Neural crest cell (in vitro differentiated cells): ENCODE results near the gene CXXC5. TPM values are rescaled to one million over a fixed set of nuclear protein-coding genes. Genes with fewer than 3 reads are reported as not detected.

Experiments used
- DNase-seq: peaks from one replicate; pipeline ENCODE4 v3.0.0; 2021; ENCODE audit warnings: low read depth, mixed read lengths, low spot score
- H3K27ac Mint-ChIP-seq: one replicate; pipeline ENCODE4 v1.8.0; 2021; ENCODE audit warnings: mild to moderate bottlenecking, mixed read lengths; ENCODE audit not compliant: unreplicated experiment
- H3K27me3 Mint-ChIP-seq: 2 replicates; pipeline ENCODE4 v1.8.0; 2021; ENCODE audit warnings: low read depth, mild to moderate bottlenecking, mixed read lengths
- H3K36me3 Mint-ChIP-seq: 2 replicates; pipeline ENCODE4 v1.8.0; 2021; ENCODE audit warnings: low read depth, mild to moderate bottlenecking, mixed read lengths
- H3K4me1 Mint-ChIP-seq: 2 replicates; pipeline ENCODE4 v1.8.0; 2021; ENCODE audit warnings: mixed read lengths
- H3K4me3 Mint-ChIP-seq: one replicate; pipeline ENCODE4 v1.8.0; 2021; ENCODE audit warnings: mild to moderate bottlenecking, mixed read lengths
- H3K9me3 Mint-ChIP-seq: 2 replicates; pipeline ENCODE4 v1.8.0; 2021; ENCODE audit warnings: mixed read lengths
- total RNA-seq: library from RNA; stranded (reverse); gene quantifications from 2 replicates; pipeline ENCODE4 v1.2.1, GENCODE V29; 2021
- TF ChIP-seq, protein P1 (sequence below): fragments of 200-600 bp; sonication (generic); conservative IDR thresholded peaks from 2 replicates; pipeline ENCODE4 v1.5.0; 2021; ENCODE audit warnings: antibody characterized with exemption, mild to moderate bottlenecking

Gene CXXC5
- total RNA-seq, 1 donor from 2014 or later: 30.4 TPM

DNA sequence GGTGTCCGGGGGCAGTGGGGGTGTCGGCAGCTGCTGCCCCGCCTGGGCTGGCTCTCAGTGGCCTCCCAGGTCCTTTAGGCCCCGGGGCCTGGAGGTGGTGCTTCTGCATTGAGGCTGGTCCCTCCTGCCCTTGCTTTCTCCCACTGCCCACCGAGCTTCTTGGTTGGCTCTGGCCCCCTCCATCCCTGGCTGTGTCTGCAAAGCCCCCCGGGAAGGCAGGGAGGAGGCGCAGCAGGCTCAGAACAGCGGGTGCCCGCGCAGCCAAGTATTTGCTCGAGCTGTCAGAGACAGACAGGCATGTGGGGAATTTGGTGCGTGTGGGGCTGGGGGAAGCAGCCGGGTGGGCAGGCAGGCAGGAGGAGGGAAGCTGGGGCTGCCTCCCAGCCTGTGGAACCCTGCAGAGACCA is 11.5 kb downstream of the CXXC5 start:
- no peak for DNase-seq
- Mint-ChIP-seq H3K4me1 (peaks cover 55% of the 10 kb centered on the region), H3K27ac (no peak overlapping the region), H3K27me3 (no peaks in the 10 kb centered on the region), H3K4me3 (no peak overlapping the region), H3K9me3 (no peaks in the 10 kb centered on the region), H3K36me3 (no peaks in the 10 kb centered on the region)
- TF ChIP-seq, protein P1, sequence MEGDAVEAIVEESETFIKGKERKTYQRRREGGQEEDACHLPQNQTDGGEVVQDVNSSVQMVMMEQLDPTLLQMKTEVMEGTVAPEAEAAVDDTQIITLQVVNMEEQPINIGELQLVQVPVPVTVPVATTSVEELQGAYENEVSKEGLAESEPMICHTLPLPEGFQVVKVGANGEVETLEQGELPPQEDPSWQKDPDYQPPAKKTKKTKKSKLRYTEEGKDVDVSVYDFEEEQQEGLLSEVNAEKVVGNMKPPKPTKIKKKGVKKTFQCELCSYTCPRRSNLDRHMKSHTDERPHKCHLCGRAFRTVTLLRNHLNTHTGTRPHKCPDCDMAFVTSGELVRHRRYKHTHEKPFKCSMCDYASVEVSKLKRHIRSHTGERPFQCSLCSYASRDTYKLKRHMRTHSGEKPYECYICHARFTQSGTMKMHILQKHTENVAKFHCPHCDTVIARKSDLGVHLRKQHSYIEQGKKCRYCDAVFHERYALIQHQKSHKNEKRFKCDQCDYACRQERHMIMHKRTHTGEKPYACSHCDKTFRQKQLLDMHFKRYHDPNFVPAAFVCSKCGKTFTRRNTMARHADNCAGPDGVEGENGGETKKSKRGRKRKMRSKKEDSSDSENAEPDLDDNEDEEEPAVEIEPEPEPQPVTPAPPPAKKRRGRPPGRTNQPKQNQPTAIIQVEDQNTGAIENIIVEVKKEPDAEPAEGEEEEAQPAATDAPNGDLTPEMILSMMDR: no peak

DNA sequence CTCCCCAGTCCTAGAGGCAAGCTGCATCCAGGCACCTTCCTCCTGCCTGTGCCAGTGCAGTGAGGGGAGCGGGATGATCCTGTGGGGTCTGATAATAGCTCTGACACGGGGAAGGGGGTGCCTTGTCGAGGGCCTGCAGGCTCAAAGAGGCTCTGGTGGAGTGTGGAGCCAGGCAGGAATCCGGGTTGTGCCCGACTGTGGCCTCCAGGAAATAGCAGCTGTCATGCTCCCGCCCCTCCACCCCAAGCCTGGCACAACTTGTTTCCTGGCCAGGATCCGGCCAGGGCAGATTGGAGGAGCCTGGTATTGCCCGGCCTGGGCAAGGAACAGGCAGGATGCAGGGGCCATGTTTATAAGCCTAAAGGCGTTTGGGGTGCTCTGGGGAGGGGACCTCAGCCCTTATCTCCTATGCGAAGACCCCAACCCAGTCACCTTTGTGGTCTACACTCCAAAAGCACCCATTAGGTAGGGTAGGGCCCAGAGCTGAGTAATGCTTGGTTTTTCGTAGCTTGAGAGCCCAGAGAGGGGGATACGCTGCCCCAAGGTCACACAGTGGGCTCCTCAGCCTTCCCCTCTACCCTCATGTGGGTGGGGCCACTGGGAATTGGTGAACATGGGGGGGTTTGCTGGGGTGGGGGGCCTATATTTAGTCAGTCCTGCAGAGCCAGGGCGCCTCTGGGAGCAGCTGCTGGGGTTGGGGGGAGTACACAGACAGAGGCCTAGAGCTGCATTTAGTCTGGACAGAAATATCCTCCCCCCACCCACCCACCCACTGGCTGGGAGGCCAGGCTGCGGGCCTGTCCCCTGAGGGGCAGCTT is 12.2 kb downstream of the CXXC5 start:
- no peaks in the 10 kb centered on the region for H3K36me3 Mint-ChIP-seq
- peaks cover 49% of the 10 kb centered on the region for H3K4me1 Mint-ChIP-seq
- no peaks in the 10 kb centered on the region for H3K27me3 Mint-ChIP-seq
- peak overlapping the region; percentile 27 for H3K4me3 Mint-ChIP-seq
- no peak overlapping the region for H3K27ac Mint-ChIP-seq
- TF ChIP-seq, protein P1: no peak
- DNase-seq: no peak
- no peaks in the 10 kb centered on the region for H3K9me3 Mint-ChIP-seq

DNA sequence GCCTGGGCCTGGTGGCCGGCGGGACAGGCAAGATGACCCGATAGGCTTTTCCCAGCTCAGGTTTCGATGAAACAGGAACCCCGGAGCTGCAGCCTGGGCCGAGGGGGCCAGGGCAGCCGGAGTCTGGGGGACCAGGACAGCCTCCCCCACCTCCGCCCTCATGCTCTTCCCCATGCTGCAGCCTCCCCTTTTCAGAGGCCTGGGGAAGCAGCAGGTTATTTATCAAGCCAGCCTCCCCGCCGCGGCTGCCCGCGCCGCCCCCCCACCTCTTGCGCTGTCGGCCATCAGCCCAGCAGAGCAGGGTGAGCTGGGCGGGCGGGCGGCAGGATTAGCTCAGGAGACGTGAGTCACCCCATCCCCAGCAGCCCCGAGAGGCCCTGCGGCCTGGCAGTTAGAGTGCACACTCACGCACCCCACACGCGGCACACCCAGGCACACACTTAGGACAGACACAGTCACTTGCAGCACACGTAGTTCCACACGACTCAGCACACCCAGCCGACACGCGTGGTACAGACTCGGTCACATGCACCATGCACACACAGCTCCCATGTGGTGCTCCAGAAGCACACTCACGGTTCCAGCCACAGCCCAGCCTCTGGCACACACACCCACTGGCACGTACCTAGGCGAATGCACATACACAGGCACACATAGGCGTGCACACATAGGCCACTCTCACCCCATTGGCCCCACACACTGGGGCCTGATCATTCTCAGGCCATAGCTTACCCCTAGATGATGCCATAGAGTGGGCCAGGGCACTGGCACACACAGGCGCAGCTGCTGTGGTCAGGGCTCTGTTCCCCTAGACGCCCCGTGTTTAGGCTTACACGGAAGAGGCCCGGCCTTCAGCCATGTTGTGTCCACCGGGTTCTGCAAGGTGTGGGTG is 13.0 kb downstream of the CXXC5 start:
- H3K27me3 Mint-ChIP-seq: no peaks in the 10 kb centered on the region
- TF ChIP-seq, protein P1: no peak
- H3K36me3 Mint-ChIP-seq: no peaks in the 10 kb centered on the region
- peaks cover 42% of the 10 kb centered on the region for H3K4me1 Mint-ChIP-seq
- no peaks in the 10 kb centered on the region for H3K9me3 Mint-ChIP-seq
- DNase-seq: no peak
- peak overlapping the region; percentile 31 for H3K4me3 Mint-ChIP-seq
- H3K27ac Mint-ChIP-seq: no peak overlapping the region

DNA sequence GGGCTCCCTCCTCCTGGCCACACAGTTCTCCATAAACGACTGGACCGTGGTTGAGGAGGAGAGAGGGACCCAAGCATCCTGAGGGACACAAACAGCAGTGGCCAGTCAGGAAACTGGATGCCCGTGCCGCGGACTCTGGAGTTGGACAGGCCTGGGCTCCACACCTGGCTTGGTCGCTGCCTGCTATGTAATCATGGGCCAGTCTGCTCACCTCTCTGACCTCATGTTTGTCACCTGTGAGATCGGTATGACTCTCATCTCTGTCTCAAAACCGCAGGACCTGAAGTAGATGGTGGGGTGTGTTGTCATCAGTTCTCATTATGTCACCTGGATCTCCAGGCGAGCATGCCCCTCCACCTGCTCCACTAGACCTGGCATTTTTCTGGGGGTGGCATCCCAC is 14.5 kb downstream of the CXXC5 start:
- TF ChIP-seq, protein P1: no peak
- no peaks in the 10 kb centered on the region for H3K36me3 Mint-ChIP-seq
- no peak overlapping the region for H3K4me3 Mint-ChIP-seq
- H3K4me1 Mint-ChIP-seq: peaks cover 32% of the 10 kb centered on the region
- no peaks in the 10 kb centered on the region for H3K9me3 Mint-ChIP-seq
- H3K27ac Mint-ChIP-seq: no peak overlapping the region
- DNase-seq: no peak
- no peaks in the 10 kb centered on the region for H3K27me3 Mint-ChIP-seq

DNA sequence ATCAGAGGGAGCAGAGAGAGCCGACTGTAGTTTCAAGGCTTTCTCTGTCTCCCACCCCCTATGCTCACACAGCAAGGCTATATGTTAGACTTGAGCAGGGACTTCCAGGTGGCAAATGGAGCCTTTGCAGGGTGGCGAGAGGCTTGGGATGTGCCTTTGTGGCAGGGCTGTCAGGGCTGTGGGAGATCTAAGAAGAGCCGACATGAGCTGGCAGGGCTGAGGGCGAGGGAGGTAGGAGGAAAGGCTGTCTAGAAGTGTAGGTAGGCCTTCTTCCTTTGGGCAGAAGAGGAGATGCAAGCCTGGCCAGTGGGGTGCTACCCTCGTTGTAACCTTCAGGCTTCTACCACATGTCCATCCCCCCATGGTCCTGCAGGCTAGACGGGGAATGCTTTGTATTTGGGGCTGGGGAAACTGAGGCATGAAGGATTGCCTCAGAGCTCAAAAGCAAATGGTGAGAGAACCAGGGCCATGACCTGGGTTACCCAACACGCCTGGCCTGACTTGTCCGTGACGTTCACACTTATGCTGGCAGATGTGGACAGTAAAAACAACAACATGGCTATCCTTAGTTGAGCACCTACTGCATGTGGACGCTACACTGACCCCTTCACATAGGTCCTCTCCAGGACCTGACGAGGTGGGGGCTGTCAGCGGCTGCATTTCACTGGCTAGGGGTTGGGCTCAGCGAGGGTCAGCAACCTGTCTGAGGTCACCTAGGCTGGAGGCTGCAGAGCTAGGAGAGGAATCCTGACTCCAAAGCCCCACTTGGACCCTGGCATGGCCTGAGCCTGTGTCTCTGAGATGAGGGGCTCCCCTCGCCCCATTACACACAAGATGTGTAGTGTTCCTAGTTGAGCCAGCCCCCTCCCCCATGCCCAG is 15.3 kb downstream of the CXXC5 start:
- DNase-seq: no peak
- Mint-ChIP-seq H3K4me3 (no peak overlapping the region), H3K4me1 (peaks cover 26% of the 10 kb centered on the region), H3K9me3 (no peaks in the 10 kb centered on the region), H3K27me3 (no peaks in the 10 kb centered on the region), H3K27ac (no peak overlapping the region), H3K36me3 (no peaks in the 10 kb centered on the region)
- TF ChIP-seq, protein P1: no peak
